Fibroblast of villous mesenchyme (primary cell): Measurements from ENCODE around the gene SLC17A2. TPM values are rescaled to one million over a fixed set of nuclear protein-coding genes. Genes with fewer than 3 reads are reported as not detected.

Source experiments
- DNase-seq: peaks from one replicate; pipeline ENCODE4 v3.0.0-alpha.2; 2010; ENCODE audit warnings: low read depth
- H3K4me3 ChIP-seq: 2 replicates; pipeline ENCODE4 v1.5.1; 2011; ENCODE audit warnings: low read depth, mild to moderate bottlenecking, low read length
- CTCF ChIP-seq: IDR thresholded peaks from 2 replicates; pipeline ENCODE4 v1.5.1; 2012; ENCODE audit warnings: low read depth, mild to moderate bottlenecking, low read length; ENCODE audit not compliant: insufficient read depth
- total RNA-seq: library from RNA; depleted of rRNA; stranded (reverse); fragments of >200 nt; gene quantifications from 2 replicates; pipeline ENCODE4 v1.2.3, GENCODE V29; 2012

The SLC17A2 gene
- total RNA-seq, 1 donor = not detected

- TF ChIP-seq CTCF = no peak
- DNase-seq = no peak
- H3K4me3 ChIP-seq = no peak overlapping the region
Observed at GRCh38 chr6:25968769-25969168, 38.3 kb upstream of the SLC17A2 start.

DNA sequence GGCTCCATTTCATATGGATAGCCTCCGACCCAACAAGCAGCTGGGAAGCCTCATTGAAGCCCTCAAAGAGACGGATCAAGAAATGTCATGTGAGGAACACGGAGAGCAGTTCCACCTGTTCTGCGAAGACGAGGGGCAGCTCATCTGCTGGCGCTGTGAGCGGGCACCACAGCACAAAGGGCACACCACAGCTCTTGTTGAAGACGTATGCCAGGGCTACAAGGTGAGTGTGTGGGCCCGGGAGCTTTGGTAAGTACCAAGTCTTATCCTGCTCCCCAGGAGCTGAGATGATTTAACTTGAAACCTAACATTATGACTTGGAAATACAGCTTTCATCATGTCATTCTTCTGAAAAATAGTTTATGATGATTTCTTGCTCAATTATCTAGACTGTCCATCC is 36.2 kb upstream of the SLC17A2 start:
- DNase-seq = no peak
- H3K4me3 ChIP-seq = no peak overlapping the region
- no peak for TF ChIP-seq CTCF

GRCh38 chr6:25965058-25965457 is 34.6 kb upstream of the SLC17A2 start:
- DNase-seq = no peak

GRCh38 chr6:25963426-25964123 is 33.1 kb upstream of the SLC17A2 start:
- no peak for TF ChIP-seq CTCF
- H3K4me3 ChIP-seq = peak overlapping the region; percentile 77
- DNase-seq = peak; percentile 66

More at GRCh38 chr6:25965058-25965457, 34.6 kb upstream of the SLC17A2 start:
- TF ChIP-seq CTCF = no peak
- no peak overlapping the region for H3K4me3 ChIP-seq

DNA sequence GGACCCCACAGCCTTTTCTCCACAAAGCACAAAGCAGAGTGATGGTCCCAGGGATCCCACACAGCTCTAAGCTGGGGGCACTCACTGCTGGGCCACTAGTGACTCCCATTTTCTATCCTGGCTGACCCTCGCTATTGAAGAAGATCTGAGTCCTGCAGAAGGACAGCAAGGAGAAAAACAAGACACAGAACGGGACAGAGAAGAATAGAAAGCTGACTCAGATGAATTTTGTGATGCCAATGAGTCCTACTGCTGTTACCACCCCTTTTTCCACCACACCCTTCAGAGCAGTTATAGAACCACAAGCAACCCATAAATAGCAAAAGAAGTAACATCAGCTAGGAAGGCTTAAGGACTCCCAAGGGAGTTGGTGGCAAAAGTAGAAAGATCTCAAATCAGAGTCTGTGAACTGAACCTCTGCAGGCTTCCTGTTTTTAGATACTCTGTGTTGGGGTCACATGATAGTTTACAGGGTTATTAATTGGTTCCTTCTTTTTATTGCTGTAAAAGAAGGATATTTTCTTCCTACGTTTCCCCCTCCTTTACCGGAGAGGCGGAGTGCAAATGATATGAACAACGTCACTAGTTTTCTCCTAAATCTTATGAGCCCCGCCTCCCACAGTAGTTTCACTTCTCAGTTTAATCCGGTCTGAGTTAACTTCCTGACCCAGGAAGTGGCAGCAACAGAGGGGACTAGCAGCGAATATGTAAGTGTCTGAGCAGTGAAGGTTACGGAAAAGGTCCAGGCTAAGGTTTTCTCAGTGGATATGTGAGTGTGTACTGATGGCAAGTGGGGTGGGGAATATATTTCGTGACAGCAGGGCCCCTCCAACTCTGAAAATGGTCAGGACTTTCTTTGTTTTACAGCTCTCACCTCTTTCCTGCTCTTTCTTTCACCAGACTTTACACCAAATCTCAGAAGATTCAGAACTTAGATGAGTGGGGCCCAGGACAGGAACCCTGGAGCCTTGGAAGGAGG is 31.9 kb upstream of the SLC17A2 start, which contains the start of gene TRIM38:
Gene TRIM38 (plus strand): TSS at position 654 of the 979 bp plus-strand sequence. CDS start 3,721 bp downstream, outside the sequence.
- peak within 1 kb of the TSS; percentile 77 for H3K4me3 ChIP-seq
- no peak for TF ChIP-seq CTCF
- DNase-seq = peak; percentile 97

GRCh38 chr6:25961619-25962148 is 31.2 kb upstream of the SLC17A2 start:
- peak overlapping the region; percentile 77 for H3K4me3 ChIP-seq
- no peak for TF ChIP-seq CTCF
- no peak for DNase-seq
